AG04449 (cell line): ENCODE results near the gene ROBO1.

ENCODE experiments used
- CTCF ChIA-PET: fragments of 350-600 bp; formaldehyde crosslinking; extraction: SDS; loops from one replicate; lab custom pipeline; 2021; ENCODE audit warnings: antibody characterized with exemption; lab: Yijun Ruan, JAX
- POLR2A ChIA-PET: fragments of 400-600, 350-600 bp; formaldehyde crosslinking; extraction: SDS; loops from one replicate; lab custom pipeline; 2020; ENCODE audit warnings: antibody characterized with exemption, inconsistent platforms; lab: Yijun Ruan, JAX
- DNase-seq: peaks from one replicate; pipeline ENCODE4 v3.0.0-alpha.2; 2010; ENCODE audit warnings: low read depth, low spot score
- H3K4me3 ChIP-seq: 2 replicates; pipeline ENCODE4 v1.5.1; 2011; ENCODE audit warnings: low read depth, mild to moderate bottlenecking, control low read depth, low read length
- CTCF ChIP-seq: IDR thresholded peaks from one replicate; pipeline ENCODE4 v1.5.1; 2011; ENCODE audit warnings: mild to moderate bottlenecking, moderate library complexity, low read length, control low read depth, inconsistent platforms; ENCODE audit not compliant: insufficient read depth; ENCODE audit errors: missing control alignments

The ROBO1 gene

GRCh38 chr3:79380581-79380980 is 387.2 kb downstream of the ROBO1 start:
- POLR2A ChIA-PET: no interaction called here
- no peak overlapping the region for H3K4me3 ChIP-seq
- DNase-seq: no peak
- CTCF ChIA-PET: no interaction called here
- TF ChIP-seq CTCF: no peak

GRCh38 chr3:79378064-79378463 is 389.7 kb downstream of the ROBO1 start:
- no peak for DNase-seq
- no peak for TF ChIP-seq CTCF
- ChIA-PET POLR2A (no interaction called here), CTCF (interaction anchor here (1.1 kb wide), 1 partner anchor 16 kb away, joined by 4 read pairs; no protein-coding TSS in a partner anchor)
- H3K4me3 ChIP-seq: no peak overlapping the region

GRCh38 chr3:79369306-79369705 is 398.5 kb downstream of the ROBO1 start:
- ChIA-PET CTCF (interaction anchor here (0.6 to 1.4 kb wide), 5 partner anchors 9 to 1921 kb away, joined by 3 to 7 read pairs (median 3); no protein-coding TSS in a partner anchor), POLR2A (no interaction called here)
- no peak for DNase-seq
- no peak for TF ChIP-seq CTCF
- H3K4me3 ChIP-seq: no peak overlapping the region

GRCh38 chr3:79368403-79368802 is 399.4 kb downstream of the ROBO1 start:
- ChIA-PET POLR2A (no interaction called here), CTCF (interaction anchor here (1.4 kb wide), 1 partner anchor 8 kb away, joined by 3 read pairs; no protein-coding TSS in a partner anchor)
- DNase-seq: no peak
- TF ChIP-seq CTCF: no peak
- no peak overlapping the region for H3K4me3 ChIP-seq

GRCh38 chr3:79367803-79368202 is 400.0 kb downstream of the ROBO1 start:
- POLR2A ChIA-PET: no interaction called here
- CTCF ChIA-PET: interaction anchor here (9.1 kb wide), 1 partner anchor 282 kb away, joined by 172 read pairs; no protein-coding TSS in a partner anchor
- H3K4me3 ChIP-seq: no peak overlapping the region
- no peak for TF ChIP-seq CTCF
- no peak for DNase-seq

GRCh38 chr3:79367066-79367465 is 400.7 kb downstream of the ROBO1 start:
- no peak overlapping the region for H3K4me3 ChIP-seq
- peak; percentile 28 for DNase-seq
- CTCF ChIA-PET: interaction anchor here (0.6 to 9.1 kb wide), 2 partner anchors 129 to 281 kb away, joined by 3 to 172 read pairs; no protein-coding TSS in a partner anchor
- POLR2A ChIA-PET: no interaction called here
- no peak for TF ChIP-seq CTCF
